Measurements from ENCODE around the gene ACOT13. TPM values are rescaled to one million over a fixed set of nuclear protein-coding genes. Genes with fewer than 3 reads are reported as not detected.

Gene ACOT13
- total RNA-seq, 1 donor from 2014 or later, result 42.3 TPM

- H3K36me3 Mint-ChIP-seq (ENCODE audit: insufficient read depth), result peaks cover 6% of the 10 kb centered on the region
Observed at GRCh38 chr6:24691550-24691949, 24.7 kb downstream of the ACOT13 start.

GRCh38 chr6:24692003-24692402 lies 25.1 kb downstream of the ACOT13 start:
- H3K4me1 Mint-ChIP-seq (ENCODE audit: low read depth), result peaks cover 3% of the 10 kb centered on the region
- H3K27ac Mint-ChIP-seq, result no peak overlapping the region
- H3K36me3 Mint-ChIP-seq (ENCODE audit: insufficient read depth), result peaks cover 5% of the 10 kb centered on the region
- DNase-seq (ENCODE audit: low spot score, unreplicated experiment), result no peak
- H3K27me3 Mint-ChIP-seq, result no peaks in the 10 kb centered on the region
- TF ChIP-seq CTCF (IDR thresholded peaks at IDR 0.05; ENCODE audit: unreplicated experiment), result no peak
- H3K9me3 Mint-ChIP-seq (ENCODE audit: low read depth), result no peaks in the 10 kb centered on the region
- H3K4me3 Mint-ChIP-seq (ENCODE audit: low read depth), result no peak overlapping the region

More at GRCh38 chr6:24691550-24691949, 24.7 kb downstream of the ACOT13 start:
- peaks cover 3% of the 10 kb centered on the region for H3K4me1 Mint-ChIP-seq (ENCODE audit: low read depth)
- TF ChIP-seq CTCF (IDR thresholded peaks at IDR 0.05; ENCODE audit: unreplicated experiment), result no peak
- no peaks in the 10 kb centered on the region for H3K9me3 Mint-ChIP-seq (ENCODE audit: low read depth)
- no peak overlapping the region for H3K4me3 Mint-ChIP-seq (ENCODE audit: low read depth)
- no peak overlapping the region for H3K27ac Mint-ChIP-seq
- DNase-seq (ENCODE audit: low spot score, unreplicated experiment), result no peak
- H3K27me3 Mint-ChIP-seq, result no peaks in the 10 kb centered on the region

- no peak for DNase-seq (ENCODE audit: low spot score, unreplicated experiment)
- Mint-ChIP-seq H3K36me3 (ENCODE audit: insufficient read depth) (peaks cover under 1% of the 10 kb centered on the region), H3K4me1 (ENCODE audit: low read depth) (peaks cover 3% of the 10 kb centered on the region), H3K4me3 (ENCODE audit: low read depth) (no peak overlapping the region), H3K27me3 (no peaks in the 10 kb centered on the region), H3K27ac (no peak overlapping the region), H3K9me3 (ENCODE audit: low read depth) (no peaks in the 10 kb centered on the region)
- no peak for TF ChIP-seq CTCF (IDR thresholded peaks at IDR 0.05; ENCODE audit: unreplicated experiment)
Observed at GRCh38 chr6:24692415-24692814, 25.5 kb downstream of the ACOT13 start.

GRCh38 chr6:24692848-24693592 lies 26.1 kb downstream of the ACOT13 start:
- no peaks in the 10 kb centered on the region for H3K27me3 Mint-ChIP-seq
- no peak overlapping the region for H3K27ac Mint-ChIP-seq
- peaks cover 7% of the 10 kb centered on the region for H3K4me1 Mint-ChIP-seq (ENCODE audit: low read depth)
- H3K36me3 Mint-ChIP-seq (ENCODE audit: insufficient read depth), result peaks cover 3% of the 10 kb centered on the region
- H3K9me3 Mint-ChIP-seq (ENCODE audit: low read depth), result no peaks in the 10 kb centered on the region
- DNase-seq (ENCODE audit: low spot score, unreplicated experiment), result no peak
- no peak overlapping the region for H3K4me3 Mint-ChIP-seq (ENCODE audit: low read depth)
- no peak for TF ChIP-seq CTCF (IDR thresholded peaks at IDR 0.05; ENCODE audit: unreplicated experiment)

GRCh38 chr6:24694198-24694597 lies 27.3 kb downstream of the ACOT13 start:
- no peak for TF ChIP-seq CTCF (IDR thresholded peaks at IDR 0.05; ENCODE audit: unreplicated experiment)

More at GRCh38 chr6:24694198-24694597, 27.3 kb downstream of the ACOT13 start:
- no peak for DNase-seq (ENCODE audit: low spot score, unreplicated experiment)
- Mint-ChIP-seq H3K9me3 (ENCODE audit: low read depth) (no peaks in the 10 kb centered on the region), H3K4me1 (ENCODE audit: low read depth) (peaks cover 7% of the 10 kb centered on the region), H3K27ac (no peak overlapping the region), H3K4me3 (ENCODE audit: low read depth) (no peak overlapping the region), H3K36me3 (ENCODE audit: insufficient read depth) (peaks cover 7% of the 10 kb centered on the region), H3K27me3 (no peaks in the 10 kb centered on the region)
